Upper lobe of right lung (tissue), 1 donor: Measurements from ENCODE around the gene ZNF324. TPM values are rescaled to one million over a fixed set of nuclear protein-coding genes. Genes with fewer than 3 reads are reported as not detected.
"Not testable (repeated sequence)": the region's sequence is repeated elsewhere in the genome, so short reads cannot be mapped to it uniquely, and the experiment has no call there.

Experiments
- ATAC-seq: fragments of 200-7000 bp; cut with Tn5 transposase; one replicate; pipeline ENCODE4 v1.9.1; 2020; ENCODE audit warnings: mild to moderate bottlenecking, moderate library complexity
- DNase-seq: peaks from one replicate; pipeline ENCODE4 v3.0.0-alpha.2; 2020
- H3K27ac ChIP-seq: fragments of 200-600 bp; one replicate; pipeline ENCODE4 v1.8.0; 2022
- H3K27me3 ChIP-seq: fragments of 200-600 bp; one replicate; pipeline ENCODE4 v1.8.0; 2022; ENCODE audit warnings: mild to moderate bottlenecking
- H3K36me3 ChIP-seq: fragments of 200-600 bp; one replicate; pipeline ENCODE4 v1.8.0; 2022
- H3K4me1 ChIP-seq: fragments of 200-600 bp; one replicate; pipeline ENCODE4 v1.8.0; 2022
- H3K4me3 ChIP-seq: fragments of 200-600 bp; one replicate; pipeline ENCODE4 v1.8.0; 2022; ENCODE audit warnings: mild to moderate bottlenecking
- H3K9me3 ChIP-seq: fragments of 200-600 bp; one replicate; pipeline ENCODE4 v1.8.0; 2022
- CTCF ChIP-seq: fragments of 200-600 bp; IDR thresholded peaks from one replicate; pipeline ENCODE4 v1.8.0; 2022; ENCODE audit warnings: antibody characterized with exemption
- intact Hi-C: fragments of 100-400 bp; cut with DNase I; formaldehyde crosslinking; loops from one replicate; pipeline ENCODE4 v1.11.0; 2022
- total RNA-seq: library from RNA; stranded (reverse); fragmentation: NEBNext Ultra II Directional; extraction: Animal tissue kit (Norgen Biotek cat#: 25700); gene quantifications from one replicate; pipeline ENCODE4 v1.2.1, GENCODE V29; 2021
- donor health status: DM: no; HTN: yes; CAD: no; lungs with severe emphysema.

The ZNF324 gene
- total RNA-seq, 1 donor from 2014 or later, result 11.7 TPM

- ATAC-seq, result peak; percentile 2
- no peak for DNase-seq
- no peak for TF ChIP-seq CTCF
- Histone ChIP-seq H3K27ac (peak overlapping the region; percentile 69), H3K9me3 (peaks cover 23% of the 10 kb centered on the region), H3K36me3 (peaks cover 15% of the 10 kb centered on the region), H3K4me1 (peaks cover 15% of the 10 kb centered on the region), H3K4me3 (peak overlapping the region; percentile 79), H3K27me3 (no peaks in the 10 kb centered on the region)
- intact Hi-C loops, result no loop called here
Observed at GRCh38 chr19:58440556-58440955, 26.3 kb upstream of the ZNF324 start.

- H3K36me3 ChIP-seq, ATAC-seq, H3K27ac ChIP-seq, H3K27me3 ChIP-seq, H3K9me3 ChIP-seq, DNase-seq, intact Hi-C loops, H3K4me3 ChIP-seq: not testable (repeated sequence)
- peaks cover 15% of the 10 kb centered on the region for H3K4me1 ChIP-seq
Observed at GRCh38 chr19:58442986-58443385, 23.9 kb upstream of the ZNF324 start.

GRCh38 chr19:58448860-58449259 lies 18.0 kb upstream of the ZNF324 start:
- H3K36me3 ChIP-seq, ATAC-seq: not testable (repeated sequence)

GRCh38 chr19:58449980-58450379 lies 16.9 kb upstream of the ZNF324 start:
- DNase-seq, H3K4me3 ChIP-seq, ATAC-seq, H3K9me3 ChIP-seq, H3K27ac ChIP-seq, intact Hi-C loops, H3K27me3 ChIP-seq, H3K36me3 ChIP-seq: not testable (repeated sequence)
- peaks cover 11% of the 10 kb centered on the region for H3K4me1 ChIP-seq

More at GRCh38 chr19:58448860-58449259, 18.0 kb upstream of the ZNF324 start:
- DNase-seq, H3K27me3 ChIP-seq, H3K4me3 ChIP-seq, H3K27ac ChIP-seq, intact Hi-C loops, H3K9me3 ChIP-seq: not testable (repeated sequence)
- peaks cover 11% of the 10 kb centered on the region for H3K4me1 ChIP-seq

- H3K36me3 ChIP-seq, result peaks cover 7% of the 10 kb centered on the region
- peak; percentile 20 for ATAC-seq
Observed at GRCh38 chr19:58450856-58451357, 16.0 kb upstream of the ZNF324 start.

GRCh38 chr19:58451358-58452101 lies 15.3 kb upstream of the ZNF324 start, which contains the start of gene ZNF324B:
TSS of gene ZNF324B (plus strand) at chr19:58451622. CDS start at chr19:58453702, 2,080 bp downstream.
- H3K4me1 ChIP-seq, result peaks cover 11% of the 10 kb centered on the region
- H3K4me3 ChIP-seq, result peak within 1 kb of the TSS; percentile 91
- intact Hi-C loops, result no loop called here
- no peaks in the 10 kb centered on the region for H3K9me3 ChIP-seq
- H3K27ac ChIP-seq, result peak within 1 kb of the TSS; percentile 78
- TF ChIP-seq CTCF, result no peak
- peaks cover 6% of the 10 kb centered on the region for H3K27me3 ChIP-seq
- peaks cover 7% of the 10 kb centered on the region for H3K36me3 ChIP-seq
- ATAC-seq (peak; percentile 98), DNase-seq (peak; percentile 98)

More at GRCh38 chr19:58450856-58451357, 16.0 kb upstream of the ZNF324 start:
- no peaks in the 10 kb centered on the region for H3K9me3 ChIP-seq
- peaks cover 6% of the 10 kb centered on the region for H3K27me3 ChIP-seq
- peaks cover 11% of the 10 kb centered on the region for H3K4me1 ChIP-seq
- H3K4me3 ChIP-seq, result peak overlapping the region; percentile 91
- intact Hi-C loops, result no loop called here
- no peak for TF ChIP-seq CTCF
- no peak for DNase-seq
- H3K27ac ChIP-seq, result peak overlapping the region; percentile 24

- Histone ChIP-seq H3K4me1 (peaks cover 11% of the 10 kb centered on the region), H3K4me3 (no peak overlapping the region), H3K9me3 (no peaks in the 10 kb centered on the region), H3K36me3 (peaks cover 7% of the 10 kb centered on the region), H3K27me3 (no peaks in the 10 kb centered on the region), H3K27ac (no peak overlapping the region)
- TF ChIP-seq CTCF, result no peak
- intact Hi-C loops, result no loop called here
- DNase-seq (no peak), ATAC-seq (no peak)
Observed at GRCh38 chr19:58453743-58454142, 13.1 kb upstream of the ZNF324 start.
